Ramos (cell line): ENCODE data around the gene NOC4L.

ENCODE experiments used
- in situ Hi-C: fragments of 300-500 bp; cut with MboI; formaldehyde crosslinking; loops from one replicate; pipeline ENCODE4 v1.14.3; 2022; ENCODE audit warnings: low sequenced_read_pairs; ENCODE audit not compliant: unreplicated experiment

The NOC4L gene

GRCh38 chr12:132178801-132179401 is 34.6 kb downstream of the NOC4L start:
- in situ Hi-C loops: no loop called here

- in situ Hi-C loops: no loop called here
Observed at GRCh38 chr12:132179431-132180362, 35.4 kb downstream of the NOC4L start.

- in situ Hi-C loops: no loop called here
Observed at GRCh38 chr12:132180648-132181546, 36.6 kb downstream of the NOC4L start.

- in situ Hi-C loops: no loop called here
Observed at GRCh38 chr12:132181570-132182200, 37.4 kb downstream of the NOC4L start.

GRCh38 chr12:132182206-132182710 is 38.0 kb downstream of the NOC4L start:
- in situ Hi-C loops: no loop called here

- in situ Hi-C loops: no loop called here
Observed at GRCh38 chr12:132182711-132183365, 38.6 kb downstream of the NOC4L start.

GRCh38 chr12:132185705-132186104 is 41.4 kb downstream of the NOC4L start:
- in situ Hi-C loops: no loop called here

- in situ Hi-C loops: no loop called here
Observed at GRCh38 chr12:132186208-132186856, 42.1 kb downstream of the NOC4L start.

GRCh38 chr12:132186857-132187620 is 42.8 kb downstream of the NOC4L start:
- in situ Hi-C loops: no loop called here

- in situ Hi-C loops: no loop called here
Observed at GRCh38 chr12:132187646-132188450, 43.6 kb downstream of the NOC4L start.

- in situ Hi-C loops: no loop called here
Observed at GRCh38 chr12:132188451-132188901, 44.2 kb downstream of the NOC4L start.

- in situ Hi-C loops: no loop called here
Observed at GRCh38 chr12:132188916-132189325, 44.7 kb downstream of the NOC4L start.

GRCh38 chr12:132189378-132190011 is 45.2 kb downstream of the NOC4L start:
- in situ Hi-C loops: no loop called here

- in situ Hi-C loops: no loop called here
Observed at GRCh38 chr12:132190012-132190755, 45.9 kb downstream of the NOC4L start.

GRCh38 chr12:132190834-132191500 is 46.7 kb downstream of the NOC4L start:
- in situ Hi-C loops: no loop called here
